Endodermal cell (in vitro differentiated cells): ENCODE results near the gene CMTR1. TPM values are rescaled to one million over a fixed set of nuclear protein-coding genes. Genes with fewer than 3 reads are reported as not detected.

Experiments used
- DNase-seq: peaks from one replicate; pipeline ENCODE4 v3.0.0-alpha.2; 2017
- H3K27ac ChIP-seq: 2 replicates; pipeline ENCODE4 v1.5.1; 2013; ENCODE audit warnings: mild to moderate bottlenecking, low read depth, low read length, moderate library complexity
- H3K27me3 ChIP-seq: 2 replicates; pipeline ENCODE4 v1.6.1; 2013; ENCODE audit warnings: mild to moderate bottlenecking, low read length, moderate library complexity; ENCODE audit not compliant: insufficient read depth, control insufficient read depth, poor library complexity, severe bottlenecking
- H3K36me3 ChIP-seq: 2 replicates; pipeline ENCODE4 v1.7.0; 2013; ENCODE audit warnings: mild to moderate bottlenecking, low read length, moderate library complexity; ENCODE audit not compliant: control insufficient read depth, insufficient read depth
- H3K4me1 ChIP-seq: one replicate; pipeline ENCODE4 v1.7.0; 2013; ENCODE audit warnings: low read length; ENCODE audit not compliant: control insufficient read depth, insufficient read depth
- H3K4me3 ChIP-seq: 2 replicates; pipeline ENCODE4 v1.5.1; 2013; ENCODE audit warnings: mild to moderate bottlenecking, low read length, moderate library complexity
- H3K9ac ChIP-seq: 2 replicates; pipeline ENCODE4 v1.6.1; 2013; ENCODE audit warnings: mild to moderate bottlenecking, low read length, moderate library complexity; ENCODE audit not compliant: poor library complexity, severe bottlenecking; ENCODE audit errors: extremely low read depth
- H3K9me3 ChIP-seq: 2 replicates; pipeline ENCODE4 v1.6.1; 2013; ENCODE audit warnings: mild to moderate bottlenecking, low read length, moderate library complexity; ENCODE audit not compliant: control insufficient read depth
- H3K27ac Mint-ChIP-seq: 2 replicates; pipeline ENCODE4 v1.8.0; 2020; ENCODE audit warnings: mixed read lengths
- H3K27me3 Mint-ChIP-seq: 2 replicates; pipeline ENCODE4 v1.8.0; 2021; ENCODE audit warnings: mild to moderate bottlenecking, mixed read lengths; ENCODE audit not compliant: insufficient read depth
- H3K36me3 Mint-ChIP-seq: 2 replicates; pipeline ENCODE4 v1.8.0; 2020; ENCODE audit warnings: low read depth, mixed read lengths
- H3K4me1 Mint-ChIP-seq: 2 replicates; pipeline ENCODE4 v1.8.0; 2020; ENCODE audit warnings: mixed read lengths
- H3K4me3 Mint-ChIP-seq: 2 replicates; pipeline ENCODE4 v1.8.0; 2020; ENCODE audit warnings: mild to moderate bottlenecking, moderate library complexity, mixed read lengths
- H3K9me3 Mint-ChIP-seq: 2 replicates; pipeline ENCODE4 v1.8.0; 2020; ENCODE audit warnings: mild to moderate bottlenecking, mixed read lengths
- CTCF ChIP-seq: fragments of 200-600 bp; sonication (generic); conservative IDR thresholded peaks from 2 replicates; pipeline ENCODE4 v1.5.0; 2021; ENCODE audit warnings: antibody characterized with exemption, mild to moderate bottlenecking
- WGBS, 2 experiments: methylation state at CpG; one replicate each; pipeline versions ENCODE4 v1.1.5 to v1.1.7; 2013; ENCODE audit warnings: missing lambda C conversion rate in 2 of 2, mixed read lengths in 1 of 2; ENCODE audit not compliant: insufficient coverage in 1 of 2, insufficient read length in 1 of 2; 5-methylcytosine and 5-hydroxymethylcytosine counted together
- long read RNA-seq, 4 experiments: library from polyadenylated mRNA in 2 of 4; library from RNA in 1 of 4; library from capped mRNA in 1 of 4; stranded (forward) in 3 of 4; unstranded in 1 of 4; transcript quantifications; one replicate each; pipeline ENCODE4 v2.0.0, GENCODE V29; 2020 to 2021; ENCODE audit warnings: inconsistent platforms in 1 of 4
- polyA plus RNA-seq, 2 experiments: library from polyadenylated mRNA; stranded (reverse); fragments of 50-300 nt; gene quantifications; one replicate each; pipeline ENCODE4 v1.2.3, GENCODE V29; 2013
- total RNA-seq, 2 donors: library from RNA; stranded (reverse); fragmentation: NEBNext Ultra II Directional in 1 of 2; extraction: Animal tissue kit (Norgen Biotek cat#: 25700) in 1 of 2; gene quantifications; 2 replicates in 1 of 2; 3 replicates in 1 of 2; pipeline ENCODE4 v1.2.1, GENCODE V29; 2021

CMTR1 gene
- total RNA-seq = 10 to 100 TPM; 62.0 to 91.6 TPM
- polyA plus RNA-seq (2013, experiment 1 of 2) = 42.5 TPM
- 40.7 TPM for polyA plus RNA-seq (2013, experiment 2 of 2)
- long read RNA-seq, experiment 1, full-length matches to known transcripts = 3 of 27 reads
- long read RNA-seq, experiment 1, partial matches to known transcripts = 19 of 27 reads
- long read RNA-seq, experiment 1, other reads (novel, unspliced or antisense) = 5 of 27 reads
- long read RNA-seq, experiment 2, full-length matches to known transcripts = 89 of 136 reads
- long read RNA-seq, experiment 2, partial matches to known transcripts = 22 of 136 reads
- long read RNA-seq, experiment 2, other reads (novel, unspliced or antisense) = 25 of 136 reads
- long read RNA-seq, experiment 3, full-length matches to known transcripts = 55 of 111 reads
- long read RNA-seq, experiment 3, partial matches to known transcripts = 11 of 111 reads
- long read RNA-seq, experiment 3, other reads (novel, unspliced or antisense) = 45 of 111 reads
- long read RNA-seq, experiment 4, full-length matches to known transcripts = 1 of 4 reads
- long read RNA-seq, experiment 4, partial matches to known transcripts = 2 of 4 reads
- long read RNA-seq, experiment 4, other reads (novel, unspliced or antisense) = 1 of 4 reads

GRCh38 chr6:37432916-37433656 lies at the start of gene CMTR1:
Gene CMTR1 (plus strand): TSS chr6:37433221. CDS start chr6:37435630, 2,409 bp downstream.
- Histone ChIP-seq H3K27me3 (no peaks in the 10 kb centered on the region), H3K4me1 (peaks cover 9% of the 10 kb centered on the region), H3K27ac (peak within 1 kb of the TSS; percentile 41), H3K9me3 (no peaks in the 10 kb centered on the region), H3K9ac (peak within 1 kb of the TSS; percentile 72), H3K36me3 (peaks cover 26% of the 10 kb centered on the region), H3K4me3 (peak within 1 kb of the TSS; percentile 97)
- H3K9me3 Mint-ChIP-seq = no peaks in the 10 kb centered on the region
- no peak for TF ChIP-seq CTCF
- H3K27ac Mint-ChIP-seq = peak within 1 kb of the TSS; percentile 95
- peaks cover 16% of the 10 kb centered on the region for H3K36me3 Mint-ChIP-seq
- DNase-seq = peak; percentile 97
- peak within 1 kb of the TSS; percentile 88 for H3K4me3 Mint-ChIP-seq
- 0 to 3% methylated on average over 17 to 61 of the region's 61 CpGs for WGBS, 2 experiments
- peaks cover 40% of the 10 kb centered on the region for H3K4me1 Mint-ChIP-seq
- H3K27me3 Mint-ChIP-seq = peaks cover 4% of the 10 kb centered on the region

- Histone ChIP-seq H3K9me3 (no peaks in the 10 kb centered on the region), H3K9ac (no peak overlapping the region), H3K27me3 (no peaks in the 10 kb centered on the region), H3K27ac (no peak overlapping the region), H3K4me1 (no peaks in the 10 kb centered on the region), H3K4me3 (no peak overlapping the region), H3K36me3 (peaks cover 85% of the 10 kb centered on the region)
- H3K36me3 Mint-ChIP-seq = peaks cover 34% of the 10 kb centered on the region
- H3K27me3 Mint-ChIP-seq = no peaks in the 10 kb centered on the region
- H3K4me3 Mint-ChIP-seq = no peak overlapping the region
- H3K27ac Mint-ChIP-seq = no peak overlapping the region
- no peak for DNase-seq
- TF ChIP-seq CTCF = no peak
- H3K4me1 Mint-ChIP-seq = no peaks in the 10 kb centered on the region
- no peaks in the 10 kb centered on the region for H3K9me3 Mint-ChIP-seq
Measured at GRCh38 chr6:37388578-37388977, 44.4 kb upstream of the CMTR1 start.

GRCh38 chr6:37389857-37390256 lies 43.2 kb upstream of the CMTR1 start:
- Histone ChIP-seq H3K4me3 (no peak overlapping the region), H3K9ac (no peak overlapping the region), H3K27ac (no peak overlapping the region), H3K9me3 (no peaks in the 10 kb centered on the region), H3K4me1 (no peaks in the 10 kb centered on the region), H3K27me3 (no peaks in the 10 kb centered on the region), H3K36me3 (peaks cover 79% of the 10 kb centered on the region)
- 98% methylated on average over 3 of the region's 3 CpGs; no CpG with 5 or more reads in 1 of the 2 experiments for WGBS, 2 experiments
- Mint-ChIP-seq H3K27ac (no peak overlapping the region), H3K9me3 (no peaks in the 10 kb centered on the region), H3K4me3 (no peak overlapping the region), H3K36me3 (peaks cover 24% of the 10 kb centered on the region), H3K4me1 (no peaks in the 10 kb centered on the region), H3K27me3 (no peaks in the 10 kb centered on the region)
- TF ChIP-seq CTCF = no peak
- no peak for DNase-seq
